CD4-positive, alpha-beta T cell treated with Interferon alpha-2 for 1 hour (primary cell): Measurements from ENCODE around the gene RLN2.
"Not testable (repeated sequence)": the region's sequence is repeated elsewhere in the genome, so short reads cannot be mapped to it uniquely, and the experiment has no call there.

Source experiments
- DNase-seq, 2 donors: peaks; one replicate each; pipeline ENCODE4 v3.0.0-alpha.2; 2020 to 2022

Gene RLN2, protein sequence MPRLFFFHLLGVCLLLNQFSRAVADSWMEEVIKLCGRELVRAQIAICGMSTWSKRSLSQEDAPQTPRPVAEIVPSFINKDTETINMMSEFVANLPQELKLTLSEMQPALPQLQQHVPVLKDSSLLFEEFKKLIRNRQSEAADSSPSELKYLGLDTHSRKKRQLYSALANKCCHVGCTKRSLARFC

DNA sequence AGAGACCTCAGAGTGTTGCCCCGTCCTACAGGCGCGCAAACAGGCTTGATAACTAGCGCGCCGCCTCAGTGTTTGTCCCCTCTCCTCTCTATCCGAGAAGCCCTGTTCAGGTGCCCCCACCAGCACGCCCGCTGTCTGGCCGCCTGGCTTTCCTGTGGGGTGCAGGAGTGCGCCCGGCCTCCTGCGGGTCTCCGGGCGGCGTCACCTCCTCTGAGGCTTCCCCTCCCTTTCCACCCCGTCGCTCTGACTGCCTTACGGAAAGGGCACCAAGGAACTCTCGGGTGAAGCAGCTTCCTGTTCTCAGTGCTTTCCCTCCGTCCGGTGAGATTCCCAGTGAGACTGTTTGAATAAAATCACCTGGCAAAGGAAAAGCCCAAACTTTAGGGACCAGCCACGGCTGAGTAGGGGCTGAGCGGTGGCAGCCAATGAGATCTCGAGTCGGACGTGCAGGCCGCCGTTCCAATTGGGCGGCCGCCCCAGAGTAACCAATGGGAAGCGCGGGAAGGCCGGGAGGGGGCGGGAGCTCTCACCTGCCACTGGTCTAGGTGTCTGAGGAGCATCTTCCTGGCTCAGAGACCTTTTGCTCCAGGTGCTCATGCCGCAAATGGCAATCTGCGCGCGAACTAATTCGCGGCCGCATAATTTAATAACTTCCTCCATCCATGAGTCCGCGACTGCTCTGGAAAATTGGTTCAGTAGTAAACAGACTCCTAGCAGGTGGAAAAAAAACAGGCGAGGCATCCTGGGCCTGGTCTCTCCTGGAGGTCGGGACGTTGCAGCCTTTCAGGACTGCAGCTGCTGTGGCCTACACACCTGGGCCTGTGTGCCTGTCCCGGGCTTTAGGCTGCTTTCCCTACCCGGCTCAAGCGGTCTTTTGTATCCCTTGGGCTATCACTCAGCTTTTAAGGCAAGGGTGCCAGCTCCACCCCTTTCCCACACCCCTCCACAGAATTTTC, at the start of gene RLN2:
Gene RLN2, minus strand, starts transcription at position 877 of the 956 bp plus-strand sequence. Its CDS starts 136 bp downstream, at position 741.
- peak in 1 of 2 donors; percentile 25 for DNase-seq

- DNase-seq: no peak
Observed at GRCh38 chr9:5354184-5354583, 49.7 kb upstream of the RLN2 start.

DNA sequence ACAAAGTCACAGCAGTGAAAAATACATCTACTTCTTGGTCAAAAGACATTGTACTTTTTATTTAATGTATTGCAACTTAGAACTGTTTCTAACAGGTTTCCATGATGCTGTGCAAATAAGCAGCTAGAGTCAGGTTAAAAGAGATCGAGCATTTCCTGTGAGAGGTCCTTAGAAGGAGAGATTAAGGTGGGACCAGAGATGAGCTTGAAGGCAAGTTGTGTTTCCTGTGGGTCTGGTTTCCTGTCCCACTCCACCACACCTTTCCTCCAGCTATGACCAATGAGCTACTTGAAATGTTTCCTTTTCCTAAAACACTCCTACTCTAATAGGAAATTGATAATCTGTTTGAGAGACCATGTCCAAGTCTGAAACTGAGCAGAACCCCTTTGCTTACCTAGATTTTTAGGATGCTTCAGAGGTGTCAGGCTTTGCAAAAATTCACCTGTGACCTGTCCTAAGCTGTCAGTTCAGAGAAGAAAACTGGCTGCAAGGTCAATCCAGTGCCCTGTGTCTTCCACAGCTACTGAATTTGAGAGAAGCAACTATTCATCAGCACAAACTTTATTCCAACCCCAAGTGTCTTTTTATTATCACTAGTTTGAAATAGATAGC, 48.2 kb upstream of the RLN2 start:
- DNase-seq: peak in 1 of 2 donors; percentile 55

DNA sequence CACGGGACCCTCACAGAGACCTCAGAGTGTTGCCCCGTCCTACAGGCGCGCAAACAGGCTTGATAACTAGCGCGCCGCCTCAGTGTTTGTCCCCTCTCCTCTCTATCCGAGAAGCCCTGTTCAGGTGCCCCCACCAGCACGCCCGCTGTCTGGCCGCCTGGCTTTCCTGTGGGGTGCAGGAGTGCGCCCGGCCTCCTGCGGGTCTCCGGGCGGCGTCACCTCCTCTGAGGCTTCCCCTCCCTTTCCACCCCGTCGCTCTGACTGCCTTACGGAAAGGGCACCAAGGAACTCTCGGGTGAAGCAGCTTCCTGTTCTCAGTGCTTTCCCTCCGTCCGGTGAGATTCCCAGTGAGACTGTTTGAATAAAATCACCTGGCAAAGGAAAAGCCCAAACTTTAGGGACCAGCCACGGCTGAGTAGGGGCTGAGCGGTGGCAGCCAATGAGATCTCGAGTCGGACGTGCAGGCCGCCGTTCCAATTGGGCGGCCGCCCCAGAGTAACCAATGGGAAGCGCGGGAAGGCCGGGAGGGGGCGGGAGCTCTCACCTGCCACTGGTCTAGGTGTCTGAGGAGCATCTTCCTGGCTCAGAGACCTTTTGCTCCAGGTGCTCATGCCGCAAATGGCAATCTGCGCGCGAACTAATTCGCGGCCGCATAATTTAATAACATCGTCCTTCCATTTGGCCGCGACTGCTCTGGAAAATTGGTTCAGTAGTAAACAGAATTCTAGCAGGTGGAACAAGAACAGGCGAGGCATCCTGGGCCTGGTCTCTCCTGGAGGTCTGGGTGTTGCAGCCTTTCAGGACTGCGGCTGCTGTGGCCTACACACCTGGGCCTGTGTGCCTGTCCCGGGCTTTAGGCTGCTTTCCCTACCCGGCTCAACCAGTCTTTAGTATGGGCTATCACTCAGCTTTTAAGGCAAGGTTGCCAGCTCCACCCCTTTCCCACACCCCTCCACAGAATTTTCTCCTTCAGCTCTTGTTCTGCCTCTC, 34.8 kb upstream of the RLN2 start, which contains the start of gene RLN1:
Gene RLN1, minus strand, starts transcription at position 885 of the 990 bp plus-strand sequence. Its CDS starts 130 bp downstream, at position 755.
- DNase-seq: peak in 1 of 2 donors; percentile 25

DNA sequence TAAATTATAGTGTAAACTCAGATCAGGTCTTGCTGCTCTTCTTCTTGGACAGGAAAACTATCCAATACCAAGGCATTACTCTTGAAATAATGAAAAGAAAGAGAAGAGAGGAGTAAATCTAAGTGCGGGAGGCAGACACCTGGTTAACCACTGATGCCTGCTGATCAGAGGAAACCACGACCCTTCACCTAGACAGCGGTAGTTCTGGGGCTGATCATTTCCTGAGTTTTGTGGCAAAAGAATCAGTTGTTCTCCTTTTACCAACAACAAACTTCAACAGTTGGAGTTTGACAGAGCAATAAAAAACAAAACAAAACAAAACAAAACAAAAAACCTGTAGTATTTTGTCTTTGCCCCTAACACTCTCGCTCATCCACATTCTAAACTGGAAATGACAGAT, 32.2 kb upstream of the RLN2 start:
- DNase-seq: peak; percentile 24 to 58

- not testable (repeated sequence) for DNase-seq
Observed at GRCh38 chr9:5331276-5331675, 26.8 kb upstream of the RLN2 start.

- peak; percentile 58 to 62 for DNase-seq
Observed at GRCh38 chr9:5326893-5327548, 22.5 kb upstream of the RLN2 start.

DNA sequence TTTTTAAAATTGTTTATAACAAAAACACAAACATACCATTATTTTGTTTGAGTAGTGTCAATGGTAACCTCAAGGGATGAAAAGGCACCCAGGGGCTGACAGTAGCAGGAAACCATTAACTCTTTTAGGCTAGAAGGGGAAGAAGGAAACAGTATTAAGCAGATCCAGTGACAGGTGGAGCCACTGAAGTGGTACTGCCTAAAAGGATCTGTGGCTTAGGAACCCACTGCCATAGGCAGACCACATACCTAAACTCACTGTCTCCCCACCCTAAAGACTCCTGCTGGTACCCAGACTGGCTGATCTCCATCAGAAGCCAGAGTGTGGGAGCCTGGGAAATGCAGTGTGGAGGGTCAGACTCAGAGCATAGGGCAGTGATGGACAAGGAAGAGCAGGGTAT, 21.7 kb upstream of the RLN2 start:
- DNase-seq: no peak

DNA sequence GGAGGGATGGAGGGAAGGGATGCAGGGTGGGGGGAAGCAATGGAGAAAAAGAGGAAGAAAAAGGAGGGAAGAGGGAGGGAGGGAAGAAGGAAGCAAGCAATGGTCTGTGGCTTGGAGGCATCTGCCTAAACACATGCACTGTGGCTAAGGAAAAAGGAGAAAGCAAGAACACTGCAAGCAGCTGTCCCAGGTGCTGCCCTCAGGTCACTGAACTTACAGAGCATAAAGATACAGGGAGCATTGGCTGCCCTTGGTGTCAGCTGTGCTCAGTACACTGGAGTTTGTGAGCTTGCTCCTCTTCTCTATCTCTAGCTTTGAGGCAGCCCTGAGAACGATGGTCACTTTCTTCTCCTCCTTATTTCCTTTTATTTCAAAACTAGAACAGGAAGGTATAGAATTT, 17.1 kb upstream of the RLN2 start:
- not testable (repeated sequence) for DNase-seq

DNA sequence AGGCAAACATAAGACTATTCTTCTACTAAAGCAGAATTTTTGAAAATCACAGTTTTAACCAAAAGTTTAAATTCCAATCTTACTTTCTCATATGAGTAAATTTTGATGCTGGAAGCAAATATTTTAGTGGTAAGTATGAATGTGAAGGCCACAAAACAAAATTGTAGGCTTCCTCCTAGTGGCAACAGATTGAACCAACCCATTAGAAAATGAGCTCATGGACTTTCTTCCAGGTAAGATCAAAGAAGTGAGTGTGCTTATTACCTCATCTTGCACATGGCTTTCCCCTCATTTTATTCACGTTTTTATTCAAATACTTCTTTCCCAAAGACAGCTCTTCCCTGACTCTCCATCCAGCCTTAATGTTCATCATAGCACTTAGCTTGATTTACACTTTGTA, 16.5 kb upstream of the RLN2 start:
- DNase-seq: peak in 1 of 2 donors; percentile 18

GRCh38 chr9:5316406-5316805, 11.9 kb upstream of the RLN2 start:
- DNase-seq: not testable (repeated sequence)

DNA sequence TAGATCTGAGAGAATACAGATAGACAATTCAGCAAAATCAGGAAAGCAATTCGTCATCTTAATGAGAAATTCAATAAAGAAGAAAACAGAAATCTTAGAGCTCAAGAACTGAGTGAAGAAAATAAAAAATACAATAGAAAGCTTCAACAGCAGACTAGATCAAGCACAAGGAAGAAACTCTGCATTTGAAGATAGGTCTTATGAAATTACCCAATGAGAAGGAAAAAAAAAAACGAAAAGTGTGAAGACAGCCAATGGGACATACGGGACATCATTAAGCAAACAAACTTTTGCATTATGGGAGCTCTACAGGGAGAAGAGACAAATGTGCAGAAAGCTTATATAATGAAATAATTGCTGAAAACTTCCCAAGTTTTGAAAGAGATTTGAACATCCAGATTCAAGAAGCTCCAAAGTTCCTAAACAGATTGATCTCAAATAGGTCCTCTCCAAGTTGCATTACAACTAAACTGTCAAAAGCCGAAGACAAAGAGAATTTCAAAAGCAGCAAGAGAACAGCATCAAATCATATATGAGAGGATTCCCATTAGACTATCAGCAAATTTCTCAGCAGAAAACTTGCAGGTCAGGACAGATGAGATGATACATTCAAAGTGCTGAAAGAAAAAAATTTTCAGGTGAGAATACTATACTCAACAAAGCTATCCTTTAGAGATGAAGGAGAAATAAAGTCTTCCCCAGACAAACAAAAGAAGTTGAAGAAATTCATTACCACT, 10.8 kb upstream of the RLN2 start:
- no peak for DNase-seq

DNA sequence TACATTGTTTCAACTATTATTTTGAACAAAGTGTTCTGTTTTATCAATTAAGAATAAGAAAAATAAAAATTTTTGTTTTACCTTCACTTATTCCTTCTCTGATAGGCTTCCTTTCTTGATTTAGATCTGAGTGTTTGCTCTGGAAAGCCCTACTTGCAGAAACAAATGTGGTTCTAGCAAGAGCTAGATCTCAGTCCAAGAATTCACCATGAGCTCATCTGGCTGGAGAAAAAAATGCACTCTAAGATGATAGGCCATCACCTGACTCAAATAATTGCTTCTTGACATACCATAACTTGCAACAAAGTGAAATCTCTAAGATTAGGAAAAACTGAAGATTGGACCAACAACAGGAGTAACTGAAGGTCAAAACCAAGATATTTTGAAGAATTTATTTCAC, 6.3 kb upstream of the RLN2 start:
- no peak for DNase-seq

GRCh38 chr9:5305741-5306140, 1.2 kb upstream of the RLN2 start:
- no peak for DNase-seq

DNA sequence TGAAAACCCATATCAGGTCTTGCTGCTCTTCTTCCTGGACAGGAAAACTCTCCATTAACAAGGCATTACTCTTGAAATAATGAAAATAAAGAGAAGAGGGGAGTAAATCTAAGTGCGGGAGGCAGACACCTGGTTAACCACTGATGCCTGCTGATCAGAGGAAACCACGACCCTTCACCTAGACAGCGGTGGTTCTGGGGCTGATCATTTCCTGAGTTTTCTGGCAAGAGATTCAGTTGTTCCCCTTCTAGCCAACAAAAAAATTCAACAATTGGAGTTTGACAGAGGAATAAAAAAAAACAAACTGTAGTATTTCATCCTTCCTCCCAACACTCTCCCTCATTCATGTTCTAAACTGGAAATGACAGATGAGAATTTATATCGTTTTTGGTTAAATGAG, 3.0 kb downstream of the RLN2 start:
- peak in 1 of 2 donors; percentile 28 for DNase-seq

GRCh38 chr9:5292141-5292540, 12.4 kb downstream of the RLN2 start:
- DNase-seq: no peak

GRCh38 chr9:5288591-5288990, 15.9 kb downstream of the RLN2 start:
- DNase-seq: no peak

DNA sequence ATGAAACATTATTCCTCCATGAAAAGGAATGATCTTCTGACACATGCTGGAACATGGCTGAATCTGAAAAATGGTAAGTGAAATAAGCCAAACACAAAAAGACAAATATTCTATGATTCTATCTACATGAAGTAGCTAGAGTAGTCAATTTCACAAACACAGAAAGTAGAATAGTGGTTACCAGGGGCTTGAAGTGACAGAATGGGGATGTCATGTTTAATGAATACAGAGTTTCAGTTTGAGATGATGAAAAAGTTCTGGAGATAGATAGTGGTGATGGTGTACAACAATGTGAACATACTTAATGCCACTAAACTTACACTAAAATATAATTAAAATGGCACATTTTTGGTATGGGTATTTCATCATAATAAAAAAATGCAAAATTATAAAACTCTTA, 18.3 kb downstream of the RLN2 start:
- no peak for DNase-seq

DNA sequence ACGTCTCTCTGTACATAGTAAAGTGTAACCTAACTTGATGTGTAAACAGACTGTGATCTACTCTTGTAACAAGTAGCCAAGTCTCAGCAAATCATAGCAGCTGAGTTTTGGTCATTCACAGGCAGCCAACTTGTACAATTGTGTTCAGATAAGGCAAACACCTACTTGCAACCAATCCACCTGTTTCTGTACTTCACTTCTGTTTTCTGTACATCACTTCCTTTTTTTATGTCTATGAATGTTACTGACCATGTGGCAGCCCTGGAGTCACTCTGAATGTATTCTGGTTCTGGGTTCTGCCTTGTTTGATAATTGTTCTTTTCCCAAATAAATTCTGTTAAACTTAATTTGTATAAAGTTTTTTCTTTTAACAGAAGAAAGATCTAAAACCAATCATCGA, 26.0 kb downstream of the RLN2 start:
- no peak for DNase-seq

GRCh38 chr9:5274770-5275169, 29.7 kb downstream of the RLN2 start:
- no peak for DNase-seq

DNA sequence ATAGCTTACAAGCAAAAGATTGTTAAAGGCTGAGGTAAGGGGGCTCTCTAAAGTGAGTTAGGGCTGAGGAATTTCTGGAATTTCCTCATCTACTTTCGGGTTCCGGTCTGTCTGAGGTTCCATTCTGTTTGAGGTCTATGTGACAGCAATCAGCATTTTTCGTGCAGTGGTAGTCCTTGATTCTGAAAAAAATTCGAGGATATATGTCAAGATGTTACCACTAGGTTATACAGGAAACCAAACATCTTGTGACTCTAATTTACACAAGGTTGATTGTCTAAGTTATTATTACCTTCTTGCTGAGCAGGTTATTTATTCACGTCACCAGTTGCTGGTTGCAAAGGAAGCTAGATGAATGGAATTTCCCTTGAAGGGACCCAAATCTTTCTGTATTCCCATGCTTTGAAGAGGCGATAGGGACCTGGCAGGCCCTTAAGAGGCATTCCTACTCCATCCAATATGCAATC, 35.2 kb downstream of the RLN2 start:
- DNase-seq: no peak
